GM21515 (cell line): ENCODE measurements around the gene OR10AG1.

ENCODE experiments used
- ATAC-seq: cut with Tn5 transposase; IDR thresholded peaks from one replicate; pipeline ENCODE4 v1.9.1; 2021; ENCODE audit not compliant: unreplicated experiment

The OR10AG1 gene, protein sequence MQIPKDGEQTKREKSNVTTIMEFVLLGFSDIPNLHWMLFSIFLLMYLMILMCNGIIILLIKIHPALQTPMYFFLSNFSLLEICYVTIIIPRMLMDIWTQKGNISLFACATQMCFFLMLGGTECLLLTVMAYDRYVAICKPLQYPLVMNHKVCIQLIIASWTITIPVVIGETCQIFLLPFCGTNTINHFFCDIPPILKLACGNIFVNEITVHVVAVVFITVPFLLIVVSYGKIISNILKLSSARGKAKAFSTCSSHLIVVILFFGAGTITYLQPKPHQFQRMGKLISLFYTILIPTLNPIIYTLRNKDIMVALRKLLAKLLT

GRCh38 chr11:55969845-55970244, at the start of gene OR10AG1:
Gene OR10AG1 (minus strand): TSS chr11:55969945. CDS start chr11:55969907, 38 bp downstream.
- no peak for ATAC-seq

DNA sequence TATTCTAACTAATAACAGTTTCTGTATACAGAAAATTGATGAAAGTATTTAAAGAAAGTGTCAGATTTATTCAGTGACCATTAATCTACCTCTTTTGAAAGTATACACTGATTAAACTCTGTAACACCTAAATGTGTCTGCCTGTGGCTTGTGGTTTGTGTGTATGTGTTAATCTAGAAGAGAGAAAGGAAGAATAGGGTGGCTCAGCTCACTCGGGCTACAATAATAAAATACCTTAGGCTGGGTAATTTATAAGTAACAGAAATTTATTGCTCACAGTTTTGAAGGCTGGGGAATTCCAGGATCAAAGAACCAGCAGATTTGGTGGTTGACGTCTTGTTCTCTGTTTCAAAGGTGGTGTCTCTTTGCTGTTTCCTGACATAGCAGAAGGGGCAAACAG, 44.1 kb upstream of the OR10AG1 start:
- ATAC-seq, result no peak

DNA sequence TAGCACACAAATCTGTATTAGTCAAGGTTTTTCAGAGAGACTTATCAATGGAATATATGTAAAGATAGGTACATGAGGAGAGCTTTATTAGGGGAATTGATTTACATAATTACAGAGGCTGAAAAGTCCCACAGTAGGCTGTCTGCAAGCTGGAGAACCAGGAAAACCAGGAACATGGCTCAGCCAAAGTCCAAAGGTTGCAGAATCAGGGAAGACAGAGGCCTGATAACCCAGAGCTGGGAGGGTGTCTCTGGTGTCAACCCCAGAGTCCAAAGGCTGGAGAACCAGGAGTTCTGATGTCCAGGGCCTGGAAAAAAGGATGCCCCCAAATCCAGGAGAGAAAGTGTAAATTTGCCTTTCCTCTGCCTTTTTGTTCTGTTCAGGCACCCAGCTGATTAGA, 41.0 kb upstream of the OR10AG1 start:
- ATAC-seq, result no peak

GRCh38 chr11:55994525-55994924, 24.8 kb upstream of the OR10AG1 start, which contains the start of gene OR5F1:
Gene OR5F1 (minus strand): TSS chr11:55994625. CDS start chr11:55994625, 0 bp downstream.
- ATAC-seq, result no peak

- no peak for ATAC-seq
These were observed 1.2 kb upstream of the OR10AG1 start for GRCh38 chr11:55970935-55971334.

DNA sequence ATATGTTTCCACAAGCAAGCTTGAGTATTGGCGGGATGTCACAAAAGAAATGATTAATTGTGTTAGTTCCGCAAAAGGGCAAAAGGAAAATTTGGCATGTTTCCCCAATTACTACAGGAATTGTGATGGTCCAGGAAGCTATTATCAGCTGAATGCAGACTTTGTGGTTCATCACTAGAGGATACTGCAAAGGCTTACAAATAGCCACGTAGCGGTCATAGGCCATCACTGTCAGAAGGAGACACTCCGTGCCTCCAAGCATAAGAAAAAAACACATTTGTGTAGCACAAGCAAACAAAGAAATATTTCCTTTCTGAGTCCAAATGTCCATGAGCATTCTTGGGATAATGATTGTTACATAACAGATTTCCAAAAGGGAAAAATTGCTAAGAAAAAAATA, 1.8 kb downstream of the OR10AG1 start:
- ATAC-seq, result no peak

- no peak for ATAC-seq
These were observed 3.4 kb downstream of the OR10AG1 start for GRCh38 chr11:55966391-55966790.

DNA sequence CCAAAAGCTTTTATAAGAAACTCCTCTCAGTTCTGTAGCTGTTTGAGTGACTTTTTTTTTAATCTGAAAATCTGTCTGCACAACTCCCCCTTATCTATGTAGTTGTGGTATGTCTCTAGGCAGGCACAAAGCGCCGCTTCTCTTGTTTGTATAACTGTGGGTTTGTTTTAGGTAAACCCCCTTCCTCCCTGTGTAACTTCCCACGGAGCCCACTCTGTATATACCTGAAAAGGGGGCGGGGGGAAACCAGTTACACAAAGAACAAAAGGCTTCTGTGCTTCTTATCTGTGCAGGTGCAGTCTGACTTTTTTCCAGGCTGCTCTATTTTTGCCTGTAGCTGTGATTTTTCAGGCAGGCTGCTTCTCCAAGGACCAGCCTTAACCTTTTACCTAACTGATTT, 13.2 kb downstream of the OR10AG1 start:
- no peak for ATAC-seq

DNA sequence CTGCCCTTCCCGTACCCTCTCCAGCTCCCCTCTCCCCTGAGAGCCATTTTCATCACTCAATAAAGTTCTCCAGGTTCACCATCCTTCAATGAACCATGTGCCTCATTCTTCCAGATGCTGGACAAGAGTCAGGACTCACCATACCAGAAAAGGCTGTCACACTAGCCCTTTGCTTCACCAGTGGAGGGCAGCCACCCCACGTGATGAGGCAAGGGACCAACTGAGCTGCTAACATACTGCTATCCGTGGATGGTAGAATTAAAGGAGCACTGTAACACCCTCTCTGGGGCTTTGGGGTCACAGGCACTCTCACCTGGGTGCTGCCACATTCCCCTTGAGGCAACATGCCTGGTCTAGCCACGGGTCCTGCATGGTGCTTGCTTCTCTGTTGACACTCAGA, 20.4 kb downstream of the OR10AG1 start:
- ATAC-seq, result no peak

- ATAC-seq, result no peak
These were observed 26.9 kb downstream of the OR10AG1 start for GRCh38 chr11:55942785-55943392.

DNA sequence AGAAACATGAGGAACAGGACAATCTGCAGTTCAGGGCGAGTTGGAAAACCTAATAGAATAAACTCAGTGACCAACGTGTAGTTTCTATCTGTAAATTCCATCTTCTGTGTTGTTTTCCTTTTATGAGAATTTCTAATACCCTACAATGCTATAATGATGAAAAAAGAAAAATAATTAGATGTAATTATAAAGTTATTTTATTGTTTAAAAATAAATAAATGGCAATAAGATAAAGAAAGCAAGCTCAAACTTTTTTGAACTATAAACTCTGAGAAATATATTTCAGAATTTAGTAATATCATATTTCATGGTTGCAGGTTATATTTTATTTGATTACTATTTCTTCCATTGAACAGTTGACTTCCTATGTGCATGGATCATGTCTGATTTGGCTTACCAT, 33.4 kb downstream of the OR10AG1 start, which contains the start of gene OR5I1:
Gene OR5I1 (minus strand): TSS at position 101 of the 400 bp plus-strand sequence. CDS start 0 bp downstream, at position 101.
- no peak for ATAC-seq

DNA sequence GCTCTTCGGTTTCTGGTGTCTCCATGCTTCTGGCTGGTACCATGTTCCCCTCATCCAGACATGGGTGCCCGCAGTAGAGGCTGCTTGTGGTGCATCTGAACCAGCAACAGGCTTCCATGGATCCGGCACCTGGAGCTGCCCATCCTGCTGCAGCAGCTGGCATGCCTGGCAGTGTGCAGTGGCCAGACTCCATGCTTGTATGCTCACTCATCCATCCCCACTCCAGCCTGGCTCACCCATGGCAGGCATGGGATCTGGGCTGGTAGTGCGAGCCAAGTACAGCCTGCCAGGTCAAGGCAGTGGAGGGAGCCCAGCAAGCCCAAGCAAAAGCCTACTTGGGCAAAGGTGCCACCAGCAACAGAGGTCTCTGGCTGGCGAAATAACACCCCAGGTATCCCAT, 49.2 kb downstream of the OR10AG1 start:
- ATAC-seq, result no peak
